Measurements from ENCODE around the gene ACOT7.

DNA sequence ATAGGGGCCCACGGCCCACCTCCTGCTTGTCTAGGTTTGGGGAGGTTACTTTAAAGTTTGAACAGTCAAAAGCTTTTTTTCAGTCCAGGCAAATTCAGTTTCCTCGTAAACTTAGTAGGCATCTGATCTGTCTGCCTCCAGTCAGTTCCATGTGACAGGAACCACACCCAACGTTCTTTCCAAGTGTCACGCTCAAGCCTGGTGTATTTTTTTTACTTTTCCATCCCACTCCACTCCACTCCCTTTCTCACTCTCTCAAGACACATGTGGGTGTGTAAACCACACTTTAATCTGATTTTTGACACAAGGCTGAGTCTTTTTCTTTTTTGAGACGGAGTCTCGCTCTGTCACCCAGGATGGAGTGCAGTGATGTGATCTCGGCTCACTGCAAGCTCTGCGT is 72.4 kb downstream of the ACOT7 start:
- TF ChIP-seq CTCF (IDR thresholded peaks at IDR 0.05) (no peak), POLR2A (IDR thresholded peaks at IDR 0.05) (no peak)
